ENCODE results near the gene WTIP. TPM values are rescaled to one million over a fixed set of nuclear protein-coding genes. Genes with fewer than 3 reads are reported as not detected.

The WTIP gene
- total RNA-seq, 1 experiment from 2014 or later, result 58.0 TPM

DNA sequence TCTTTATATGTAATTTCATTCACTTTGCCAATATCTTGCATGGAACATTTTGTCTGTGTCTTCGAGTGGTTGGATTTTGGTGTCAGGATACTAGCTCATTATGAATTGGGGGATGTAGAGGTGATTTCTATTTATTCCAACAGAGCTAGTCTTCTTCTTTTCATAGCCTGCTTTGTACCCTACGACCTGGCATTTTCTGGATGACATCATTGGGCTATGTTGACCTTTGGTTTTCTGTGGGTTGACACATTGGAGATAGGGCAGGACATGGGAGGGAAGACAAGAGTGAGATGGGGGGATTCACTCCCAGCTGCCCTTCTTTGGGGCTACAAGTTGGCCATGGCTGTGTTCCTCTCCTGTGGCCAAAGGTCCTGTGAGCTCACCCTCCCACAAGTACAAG lies 38.0 kb downstream of the WTIP start:
- H3K4me3 ChIP-seq (ENCODE audit: low read depth, low read length), result no peak overlapping the region
- no peak for DNase-seq
- CTCF ChIA-PET, result no interaction called here
- H3K9me3 ChIP-seq, result no peaks in the 10 kb centered on the region
- intact Hi-C loops (cut with micrococcal nuclease; ENCODE audit: unreplicated experiment), result no loop called here
- no TSS peak for BruUV-seq (replicated peaks)
- H3K27me3 ChIP-seq (replicated peaks; ENCODE audit: control insufficient read depth, insufficient read depth, low read length), result no peaks in the 10 kb centered on the region; the same call in 1 of the 2 replicates
- Mint-ChIP-seq H3K4me3 (ENCODE audit: unreplicated experiment) (no peak overlapping the region), H3K9me3 (ENCODE audit: unreplicated experiment) (peaks cover 27% of the 10 kb centered on the region), H3K4me1 (ENCODE audit: low read depth, unreplicated experiment) (no peaks in the 10 kb centered on the region), H3K27ac (ENCODE audit: unreplicated experiment) (no peak overlapping the region), H3K36me3 (ENCODE audit: insufficient read depth, unreplicated experiment) (no peaks in the 10 kb centered on the region), H3K27me3 (ENCODE audit: insufficient read depth, unreplicated experiment) (peaks cover 5% of the 10 kb centered on the region)
- no peaks in the 10 kb centered on the region for H3K4me1 ChIP-seq
- TF ChIP-seq, protein P1, sequence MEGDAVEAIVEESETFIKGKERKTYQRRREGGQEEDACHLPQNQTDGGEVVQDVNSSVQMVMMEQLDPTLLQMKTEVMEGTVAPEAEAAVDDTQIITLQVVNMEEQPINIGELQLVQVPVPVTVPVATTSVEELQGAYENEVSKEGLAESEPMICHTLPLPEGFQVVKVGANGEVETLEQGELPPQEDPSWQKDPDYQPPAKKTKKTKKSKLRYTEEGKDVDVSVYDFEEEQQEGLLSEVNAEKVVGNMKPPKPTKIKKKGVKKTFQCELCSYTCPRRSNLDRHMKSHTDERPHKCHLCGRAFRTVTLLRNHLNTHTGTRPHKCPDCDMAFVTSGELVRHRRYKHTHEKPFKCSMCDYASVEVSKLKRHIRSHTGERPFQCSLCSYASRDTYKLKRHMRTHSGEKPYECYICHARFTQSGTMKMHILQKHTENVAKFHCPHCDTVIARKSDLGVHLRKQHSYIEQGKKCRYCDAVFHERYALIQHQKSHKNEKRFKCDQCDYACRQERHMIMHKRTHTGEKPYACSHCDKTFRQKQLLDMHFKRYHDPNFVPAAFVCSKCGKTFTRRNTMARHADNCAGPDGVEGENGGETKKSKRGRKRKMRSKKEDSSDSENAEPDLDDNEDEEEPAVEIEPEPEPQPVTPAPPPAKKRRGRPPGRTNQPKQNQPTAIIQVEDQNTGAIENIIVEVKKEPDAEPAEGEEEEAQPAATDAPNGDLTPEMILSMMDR (IDR thresholded peaks at IDR 0.05; ENCODE audit: insufficient read depth in 1 of 2, low read depth in 1 of 2, low read length in 1 of 2, severe bottlenecking in 1 of 2, unreplicated experiment in 1 of 2), result no peak
- H3K36me3 ChIP-seq (ENCODE audit: control insufficient read depth, insufficient read depth, low read length), result no peaks in the 10 kb centered on the region
- POLR2A ChIA-PET, result no interaction called here

DNA sequence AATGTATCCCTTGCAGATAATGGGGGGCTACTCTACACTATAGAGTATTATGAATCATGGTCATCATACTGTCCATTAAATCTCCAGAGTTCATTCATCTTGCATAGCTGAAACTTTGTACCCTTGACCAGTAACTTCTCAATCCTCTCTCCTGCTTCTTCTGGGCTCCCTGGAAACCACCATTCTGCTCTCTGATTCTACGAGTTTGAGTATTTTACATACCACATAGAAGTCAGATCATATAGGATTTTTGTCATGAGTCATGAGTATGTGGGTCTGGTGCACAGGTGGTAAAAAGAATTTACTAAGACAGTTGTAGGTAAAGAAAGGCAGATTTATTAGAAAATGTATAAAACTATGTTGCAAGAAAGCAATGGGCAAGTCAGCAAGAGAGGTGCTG lies 41.9 kb downstream of the WTIP start:
- Mint-ChIP-seq H3K27me3 (ENCODE audit: insufficient read depth, unreplicated experiment) (peaks cover 8% of the 10 kb centered on the region), H3K4me3 (ENCODE audit: unreplicated experiment) (no peak overlapping the region), H3K27ac (ENCODE audit: unreplicated experiment) (no peak overlapping the region), H3K4me1 (ENCODE audit: low read depth, unreplicated experiment) (no peaks in the 10 kb centered on the region), H3K9me3 (ENCODE audit: unreplicated experiment) (peaks cover 32% of the 10 kb centered on the region), H3K36me3 (ENCODE audit: insufficient read depth, unreplicated experiment) (no peaks in the 10 kb centered on the region)
- no peak for DNase-seq
- Histone ChIP-seq H3K36me3 (ENCODE audit: control insufficient read depth, insufficient read depth, low read length) (no peaks in the 10 kb centered on the region), H3K4me3 (ENCODE audit: low read depth, low read length) (no peak overlapping the region), H3K9me3 (0 out of 2 replicates have a peak, but pooled peaks cover 4% of the 10 kb centered on the region), H3K27me3 (replicated peaks; ENCODE audit: control insufficient read depth, insufficient read depth, low read length) (no peaks in the 10 kb centered on the region; the same call in 1 of the 2 replicates), H3K4me1 (no peaks in the 10 kb centered on the region)
- CTCF ChIA-PET, result no interaction called here
- TF ChIP-seq, protein P1 (IDR thresholded peaks at IDR 0.05; ENCODE audit: insufficient read depth in 1 of 2, low read depth in 1 of 2, low read length in 1 of 2, severe bottlenecking in 1 of 2, unreplicated experiment in 1 of 2), result no peak
- BruUV-seq (replicated peaks), result no TSS peak
- POLR2A ChIA-PET, result no interaction called here
- intact Hi-C loops (cut with micrococcal nuclease; ENCODE audit: unreplicated experiment), result no loop called here

DNA sequence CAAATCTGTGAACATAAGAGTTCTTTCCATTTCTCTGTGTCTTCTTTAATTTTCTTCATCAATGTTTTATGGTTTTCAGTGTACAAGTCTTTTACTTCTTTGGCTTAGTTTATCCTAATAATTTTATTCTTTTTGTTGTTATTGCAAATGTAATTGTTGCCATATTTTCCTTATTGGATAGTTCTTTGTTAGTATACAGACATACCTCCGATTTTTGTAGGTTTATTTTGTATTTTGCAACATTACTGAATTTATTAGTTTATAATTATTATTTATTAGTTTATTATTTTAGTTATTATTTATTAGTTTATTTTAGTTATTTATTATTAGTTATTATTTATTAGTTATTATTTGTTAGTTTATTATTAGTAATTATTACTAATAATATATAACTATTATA lies 43.4 kb downstream of the WTIP start:
- TF ChIP-seq, protein P1 (IDR thresholded peaks at IDR 0.05; ENCODE audit: insufficient read depth in 1 of 2, low read depth in 1 of 2, low read length in 1 of 2, severe bottlenecking in 1 of 2, unreplicated experiment in 1 of 2), result no peak
- Histone ChIP-seq H3K4me3 (ENCODE audit: low read depth, low read length) (no peak overlapping the region), H3K4me1 (no peaks in the 10 kb centered on the region), H3K27me3 (replicated peaks; ENCODE audit: control insufficient read depth, insufficient read depth, low read length) (no peaks in the 10 kb centered on the region), H3K36me3 (ENCODE audit: control insufficient read depth, insufficient read depth, low read length) (no peaks in the 10 kb centered on the region), H3K9me3 (0 out of 2 replicates have a peak, but pooled peaks cover 4% of the 10 kb centered on the region)
- ChIA-PET CTCF (no interaction called here), POLR2A (no interaction called here)
- BruUV-seq (replicated peaks), result no TSS peak
- Mint-ChIP-seq H3K4me3 (ENCODE audit: unreplicated experiment) (no peak overlapping the region), H3K4me1 (ENCODE audit: low read depth, unreplicated experiment) (no peaks in the 10 kb centered on the region), H3K36me3 (ENCODE audit: insufficient read depth, unreplicated experiment) (no peaks in the 10 kb centered on the region), H3K27ac (ENCODE audit: unreplicated experiment) (no peak overlapping the region), H3K9me3 (ENCODE audit: unreplicated experiment) (peaks cover 32% of the 10 kb centered on the region), H3K27me3 (ENCODE audit: insufficient read depth, unreplicated experiment) (peaks cover 10% of the 10 kb centered on the region)
- DNase-seq, result no peak
- intact Hi-C loops (cut with micrococcal nuclease; ENCODE audit: unreplicated experiment), result no loop called here
